Measurements from ENCODE around the gene C2orf68. TPM values are rescaled to one million over a fixed set of nuclear protein-coding genes. Genes with fewer than 3 reads are reported as not detected.
A peak's percentile ranks its signal among the peaks of the same experiment; 100 is the strongest.

C2orf68 gene
- total and polyA plus RNA-seq, 4 donors, result 15.5 to 35.2 (median 21.4) TPM

DNA sequence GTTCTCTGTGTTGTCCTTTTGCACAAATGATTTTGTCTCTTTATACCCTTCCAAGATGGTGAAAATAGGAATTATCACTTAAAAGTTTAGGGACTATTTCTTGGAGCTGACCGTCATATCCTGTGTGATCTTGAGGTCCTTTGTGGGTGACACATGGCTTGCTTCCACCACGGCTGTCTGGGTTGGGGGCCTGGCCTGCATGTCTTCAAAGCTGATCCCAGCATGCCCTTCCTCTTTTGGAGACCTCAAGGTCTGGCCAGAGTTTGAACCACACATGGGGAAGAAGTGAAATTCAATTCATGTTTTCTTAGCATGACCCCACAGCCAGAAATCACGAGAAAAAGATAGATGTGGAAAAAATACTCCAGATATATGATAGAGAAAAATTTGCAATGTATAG lies 42.1 kb upstream of the C2orf68 start:
- WGBS, 2 donors, result 78 to 81% methylated on average over 3 of the region's 3 CpGs
- H3K9me3 ChIP-seq (ENCODE audit: control insufficient read depth, low read length), result no peaks in the 10 kb centered on the region
- H3K36me3 ChIP-seq (ENCODE audit: control insufficient read depth in 1 of 2, insufficient read depth in 2 of 2, low read length in 1 of 2), result no peaks in the 10 kb centered on the region
- H3K27me3 ChIP-seq (ENCODE audit: control insufficient read depth in 1 of 2, insufficient read depth in 2 of 2, low read length in 1 of 2), result no peaks in the 10 kb centered on the region
- intact Hi-C loops (cut with DNase I), result no loop called here
- ATAC-seq (ENCODE audit: low FRiP score) (no peak), DNase-seq (peak in 1 of 2 donors; percentile 50)
- H3K27ac ChIP-seq (ENCODE audit: low read depth in 1 of 2, low read length in 2 of 2), result no peak overlapping the region
- no peaks in the 10 kb centered on the region for H3K4me1 ChIP-seq (ENCODE audit: control insufficient read depth in 1 of 2, insufficient read depth in 2 of 2, low read length in 2 of 2)
- H3K4me3 ChIP-seq (ENCODE audit: low read length in 2 of 2), result no peak overlapping the region

DNA sequence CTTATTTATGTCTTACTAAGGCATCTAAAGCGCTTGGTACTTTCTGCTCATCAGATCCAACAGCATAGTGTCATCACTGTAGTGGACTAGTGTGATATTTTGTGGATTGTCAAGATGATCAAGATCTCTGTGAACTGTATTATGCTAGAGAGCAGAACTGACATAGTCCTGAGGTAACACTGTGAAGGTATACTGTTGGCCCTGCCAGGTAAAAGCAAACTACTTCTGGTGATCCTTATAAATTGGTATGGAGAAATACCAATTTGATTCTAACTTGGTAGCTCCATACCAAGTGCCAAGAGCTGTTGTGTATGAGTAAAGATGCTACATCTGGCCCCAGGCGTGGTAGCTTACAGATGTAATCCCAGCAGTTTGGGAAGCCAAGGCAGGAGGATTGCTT lies 40.2 kb upstream of the C2orf68 start:
- Histone ChIP-seq H3K27ac (ENCODE audit: low read depth in 1 of 2, low read length in 2 of 2) (no peak overlapping the region), H3K27me3 (ENCODE audit: control insufficient read depth in 1 of 2, insufficient read depth in 2 of 2, low read length in 1 of 2) (no peaks in the 10 kb centered on the region), H3K9me3 (ENCODE audit: control insufficient read depth, low read length) (no peaks in the 10 kb centered on the region), H3K36me3 (ENCODE audit: control insufficient read depth in 1 of 2, insufficient read depth in 2 of 2, low read length in 1 of 2) (no peaks in the 10 kb centered on the region), H3K4me1 (ENCODE audit: control insufficient read depth in 1 of 2, insufficient read depth in 2 of 2, low read length in 2 of 2) (no peaks in the 10 kb centered on the region), H3K4me3 (ENCODE audit: low read length in 2 of 2) (no peak overlapping the region)
- intact Hi-C loops (cut with DNase I), result no loop called here
- ATAC-seq (ENCODE audit: low FRiP score) (no peak), DNase-seq (no peak)
- 96 to 100% methylated on average over 2 of the region's 2 CpGs for WGBS, 2 donors

GRCh38 chr2:85651097-85651496 lies 39.2 kb upstream of the C2orf68 start:
- no peaks in the 10 kb centered on the region for H3K4me1 ChIP-seq (ENCODE audit: control insufficient read depth in 1 of 2, insufficient read depth in 2 of 2, low read length in 2 of 2)
- H3K27ac ChIP-seq (ENCODE audit: low read depth in 1 of 2, low read length in 2 of 2), result no peak overlapping the region
- DNase-seq, result no peak
- H3K27me3 ChIP-seq (ENCODE audit: control insufficient read depth in 1 of 2, insufficient read depth in 2 of 2, low read length in 1 of 2), result no peaks in the 10 kb centered on the region
- WGBS, 2 donors, result 88 to 94% methylated on average over 3 of the region's 3 CpGs
- intact Hi-C loops (cut with DNase I), result no loop called here
- H3K4me3 ChIP-seq (ENCODE audit: low read length in 2 of 2), result no peak overlapping the region
- no peaks in the 10 kb centered on the region for H3K36me3 ChIP-seq (ENCODE audit: control insufficient read depth in 1 of 2, insufficient read depth in 2 of 2, low read length in 1 of 2)
- ATAC-seq (ENCODE audit: low FRiP score), result no peak
- H3K9me3 ChIP-seq (ENCODE audit: control insufficient read depth, low read length), result no peaks in the 10 kb centered on the region

- Histone ChIP-seq H3K9me3 (ENCODE audit: control insufficient read depth, low read length) (no peaks in the 10 kb centered on the region), H3K27ac (ENCODE audit: low read depth in 1 of 2, low read length in 2 of 2) (no peak overlapping the region), H3K4me3 (ENCODE audit: low read length in 2 of 2) (no peak overlapping the region), H3K4me1 (ENCODE audit: control insufficient read depth in 1 of 2, insufficient read depth in 2 of 2, low read length in 2 of 2) (no peaks in the 10 kb centered on the region), H3K36me3 (ENCODE audit: control insufficient read depth in 1 of 2, insufficient read depth in 2 of 2, low read length in 1 of 2) (no peaks in the 10 kb centered on the region), H3K27me3 (ENCODE audit: control insufficient read depth in 1 of 2, insufficient read depth in 2 of 2, low read length in 1 of 2) (no peaks in the 10 kb centered on the region)
- DNase-seq, result peak in 1 of 2 donors; percentile 23
- ATAC-seq (ENCODE audit: low FRiP score), result no peak
- intact Hi-C loops (cut with DNase I), result no loop called here
- 92 to 93% methylated on average over 4 of the region's 4 CpGs for WGBS, 2 donors
Measured at GRCh38 chr2:85650456-85650855, 38.6 kb upstream of the C2orf68 start.

DNA sequence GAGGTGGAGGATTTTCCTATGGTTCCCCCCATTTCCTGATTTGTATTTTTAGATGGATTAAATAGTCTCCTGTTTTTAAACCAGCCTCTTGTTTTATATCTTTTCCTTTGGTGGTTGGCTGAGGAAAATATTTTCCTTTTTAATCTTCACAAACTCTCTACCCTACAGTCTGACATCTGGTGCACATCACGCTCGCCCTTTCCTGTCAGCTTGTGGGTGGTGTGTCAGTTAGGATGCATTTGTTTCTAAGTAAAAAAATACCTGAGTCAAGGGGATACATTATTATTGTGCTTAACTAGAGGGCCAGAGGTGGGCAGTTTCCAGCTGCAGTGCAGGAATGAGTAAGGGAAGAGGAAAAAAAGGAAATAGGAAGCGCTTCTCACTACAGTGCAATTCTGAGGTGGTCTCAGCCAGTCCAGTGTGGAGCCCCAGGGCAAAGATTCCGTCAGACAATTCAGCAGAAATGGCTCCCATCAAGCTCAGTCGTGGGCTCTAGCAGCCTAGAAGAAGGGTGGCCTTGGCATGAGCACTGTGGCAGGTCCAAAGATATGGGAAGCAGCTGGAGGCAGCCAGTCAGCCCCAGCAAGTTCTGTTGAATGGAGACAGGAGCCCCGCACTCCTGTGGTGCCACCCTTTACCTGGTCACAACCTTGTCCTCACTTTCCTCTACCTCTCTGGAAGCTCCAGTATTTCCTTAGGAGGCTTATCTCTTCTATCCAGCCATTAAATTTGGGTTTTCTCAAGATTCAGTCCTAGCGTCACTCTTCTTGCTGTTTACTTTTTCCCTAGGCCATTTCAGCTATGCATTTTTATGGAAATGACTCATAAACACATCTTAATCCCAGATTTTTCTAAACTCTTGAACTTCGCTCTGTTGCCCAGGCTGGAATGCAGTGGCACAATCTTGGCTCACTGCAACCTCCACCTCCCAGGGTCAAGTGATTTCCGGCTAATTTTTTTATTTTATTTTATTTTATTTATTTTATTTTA lies 37.6 kb upstream of the C2orf68 start:
- no peak for ATAC-seq (ENCODE audit: low FRiP score)
- intact Hi-C loops (cut with DNase I), result loop anchor here in 1 of 2 donors (10.0 kb wide), 1 partner anchor 145 kb away; no protein-coding TSS in a partner anchor
- H3K27ac ChIP-seq (ENCODE audit: low read depth in 1 of 2, low read length in 2 of 2), result peak overlapping the region in 1 of 2 donors; percentile 16

GRCh38 chr2:85648619-85649018 lies 36.8 kb upstream of the C2orf68 start:
- peaks cover 0 to 2% of the 10 kb centered on the region in 2 donors for H3K36me3 ChIP-seq (ENCODE audit: control insufficient read depth in 1 of 2, insufficient read depth in 2 of 2, low read length in 1 of 2)
- H3K27ac ChIP-seq (ENCODE audit: low read depth in 1 of 2, low read length in 2 of 2), result no peak overlapping the region
- H3K27me3 ChIP-seq (ENCODE audit: control insufficient read depth in 1 of 2, insufficient read depth in 2 of 2, low read length in 1 of 2), result no peaks in the 10 kb centered on the region
- intact Hi-C loops (cut with DNase I), result loop anchor here in 1 of 2 donors (10.0 kb wide), 1 partner anchor 146 kb away; no protein-coding TSS in a partner anchor
- DNase-seq, result no peak
- no peak overlapping the region for H3K4me3 ChIP-seq (ENCODE audit: low read length in 2 of 2)
- no peaks in the 10 kb centered on the region for H3K9me3 ChIP-seq (ENCODE audit: control insufficient read depth, low read length)
- 56 to 57% methylated on average over 2 of the region's 2 CpGs for WGBS, 2 donors
- no peak for ATAC-seq (ENCODE audit: low FRiP score)
- no peaks in the 10 kb centered on the region for H3K4me1 ChIP-seq (ENCODE audit: control insufficient read depth in 1 of 2, insufficient read depth in 2 of 2, low read length in 2 of 2)

More for the DNA sequence above, 37.6 kb upstream of the C2orf68 start:
- Histone ChIP-seq H3K9me3 (ENCODE audit: control insufficient read depth, low read length) (no peaks in the 10 kb centered on the region), H3K36me3 (ENCODE audit: control insufficient read depth in 1 of 2, insufficient read depth in 2 of 2, low read length in 1 of 2) (peaks cover 0 to 2% of the 10 kb centered on the region in 2 donors), H3K4me3 (ENCODE audit: low read length in 2 of 2) (no peak overlapping the region), H3K4me1 (ENCODE audit: control insufficient read depth in 1 of 2, insufficient read depth in 2 of 2, low read length in 2 of 2) (no peaks in the 10 kb centered on the region), H3K27me3 (ENCODE audit: control insufficient read depth in 1 of 2, insufficient read depth in 2 of 2, low read length in 1 of 2) (no peaks in the 10 kb centered on the region)
- WGBS, 2 donors, result 66 to 70% methylated on average over 9 of the region's 9 CpGs
- no peak for DNase-seq

- no peak for DNase-seq
- Histone ChIP-seq H3K27ac (ENCODE audit: low read depth in 1 of 2, low read length in 2 of 2) (no peak overlapping the region), H3K27me3 (ENCODE audit: control insufficient read depth in 1 of 2, insufficient read depth in 2 of 2, low read length in 1 of 2) (no peaks in the 10 kb centered on the region), H3K4me1 (ENCODE audit: control insufficient read depth in 1 of 2, insufficient read depth in 2 of 2, low read length in 2 of 2) (no peaks in the 10 kb centered on the region), H3K36me3 (ENCODE audit: control insufficient read depth in 1 of 2, insufficient read depth in 2 of 2, low read length in 1 of 2) (peaks cover 0 to 2% of the 10 kb centered on the region in 2 donors), H3K9me3 (ENCODE audit: control insufficient read depth, low read length) (no peaks in the 10 kb centered on the region), H3K4me3 (ENCODE audit: low read length in 2 of 2) (no peak overlapping the region)
- WGBS, 2 donors, result 86 to 89% methylated on average over 10 of the region's 10 CpGs
- ATAC-seq (ENCODE audit: low FRiP score), result no peak
- intact Hi-C loops (cut with DNase I), result loop anchor here in 1 of 2 donors (10.0 kb wide), 1 partner anchor 147 kb away; no protein-coding TSS in a partner anchor
Measured at GRCh38 chr2:85647823-85648526, 36.1 kb upstream of the C2orf68 start.

DNA sequence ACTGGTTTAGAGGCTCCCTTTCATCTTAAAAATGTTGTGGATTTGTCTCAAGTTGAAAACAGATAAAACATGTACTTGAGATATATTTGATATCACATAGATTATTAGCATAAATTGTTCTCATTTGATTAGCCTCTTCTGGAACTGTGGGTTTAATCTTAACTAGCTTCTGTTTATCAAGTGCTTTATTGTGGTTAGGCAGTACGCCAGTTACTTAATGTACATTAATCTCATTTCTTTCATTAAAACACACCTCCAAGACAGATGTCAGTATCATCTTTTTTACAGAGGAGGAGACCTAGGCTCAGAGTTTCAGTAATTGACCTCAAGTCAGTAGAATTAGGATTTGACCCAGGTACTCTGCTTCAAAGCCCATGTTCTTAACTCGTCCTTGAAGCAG lies 34.3 kb upstream of the C2orf68 start:
- WGBS, 2 donors, result 91% methylated on average over 2 of the region's 2 CpGs
- H3K4me1 ChIP-seq (ENCODE audit: control insufficient read depth in 1 of 2, insufficient read depth in 2 of 2, low read length in 2 of 2), result no peaks in the 10 kb centered on the region
- DNase-seq (no peak), ATAC-seq (ENCODE audit: low FRiP score) (no peak)
- H3K27ac ChIP-seq (ENCODE audit: low read depth in 1 of 2, low read length in 2 of 2), result no peak overlapping the region
- intact Hi-C loops (cut with DNase I), result loop anchor here in 1 of 2 donors (10.0 kb wide), 1 partner anchor 149 kb away; no protein-coding TSS in a partner anchor
- H3K4me3 ChIP-seq (ENCODE audit: low read length in 2 of 2), result no peak overlapping the region
- H3K27me3 ChIP-seq (ENCODE audit: control insufficient read depth in 1 of 2, insufficient read depth in 2 of 2, low read length in 1 of 2), result no peaks in the 10 kb centered on the region
- no peaks in the 10 kb centered on the region for H3K9me3 ChIP-seq (ENCODE audit: control insufficient read depth, low read length)
- peaks cover 6 to 7% of the 10 kb centered on the region in 2 donors for H3K36me3 ChIP-seq (ENCODE audit: control insufficient read depth in 1 of 2, insufficient read depth in 2 of 2, low read length in 1 of 2)
